Inferior parietal cortex (tissue), 1 donor: ENCODE results near the gene PACS1.

Experiments
- DNase-seq: peaks from one replicate; pipeline ENCODE4 v3.0.0-alpha.2; 2016; ENCODE audit errors: extremely low spot score

PACS1 gene

GRCh38 chr11:66224226-66224855 is 154.3 kb downstream of the PACS1 start:
- DNase-seq, result peak; percentile 54

- no peak for DNase-seq
Observed at GRCh38 chr11:66225066-66225465, 155.0 kb downstream of the PACS1 start.

- DNase-seq, result no peak
Observed at GRCh38 chr11:66226101-66226500, 156.0 kb downstream of the PACS1 start.

- no peak for DNase-seq
Observed at GRCh38 chr11:66227700-66228099, 157.6 kb downstream of the PACS1 start.

GRCh38 chr11:66228521-66228920 is 158.4 kb downstream of the PACS1 start:
- DNase-seq, result no peak

GRCh38 chr11:66230156-66230555 is 160.1 kb downstream of the PACS1 start:
- DNase-seq, result no peak

GRCh38 chr11:66230978-66231377 is 160.9 kb downstream of the PACS1 start:
- no peak for DNase-seq

- DNase-seq, result no peak
Observed at GRCh38 chr11:66231561-66231960, 161.5 kb downstream of the PACS1 start.

- no peak for DNase-seq
Observed at GRCh38 chr11:66232769-66233168, 162.7 kb downstream of the PACS1 start.

GRCh38 chr11:66233301-66233700 is 163.2 kb downstream of the PACS1 start:
- no peak for DNase-seq

- no peak for DNase-seq
Observed at GRCh38 chr11:66235141-66235540, 165.1 kb downstream of the PACS1 start.

GRCh38 chr11:66237867-66238266 is 167.8 kb downstream of the PACS1 start:
- DNase-seq, result no peak

- no peak for DNase-seq
Observed at GRCh38 chr11:66238786-66239413, 168.8 kb downstream of the PACS1 start.

GRCh38 chr11:66239511-66239910 is 169.4 kb downstream of the PACS1 start:
- no peak for DNase-seq

- no peak for DNase-seq
Observed at GRCh38 chr11:66239998-66240780, 170.1 kb downstream of the PACS1 start.

GRCh38 chr11:66240781-66241136 is 170.7 kb downstream of the PACS1 start:
- DNase-seq, result no peak

GRCh38 chr11:66242095-66242765 is 172.2 kb downstream of the PACS1 start:
- DNase-seq, result no peak

GRCh38 chr11:66243782-66244535 is 173.9 kb downstream of the PACS1 start:
- DNase-seq, result no peak

GRCh38 chr11:66247295-66247694 is 177.2 kb downstream of the PACS1 start:
- DNase-seq, result no peak

GRCh38 chr11:66247801-66248200 is 177.7 kb downstream of the PACS1 start:
- DNase-seq, result no peak

GRCh38 chr11:66248903-66249302 is 178.8 kb downstream of the PACS1 start:
- DNase-seq, result no peak

- no peak for DNase-seq
Observed at GRCh38 chr11:66251809-66252208, 181.7 kb downstream of the PACS1 start.
